ENCODE measurements around the gene PHACTR2.
"Not testable (repeated sequence)": the region's sequence is repeated elsewhere in the genome, so short reads cannot be mapped to it uniquely, and the experiment has no call there.

Gene PHACTR2

GRCh38 chr6:143766185-143766553 lies 88.4 kb downstream of the PHACTR2 start:
- DNase-seq (ENCODE audit: low spot score), result no peak

GRCh38 chr6:143767433-143767832 lies 89.7 kb downstream of the PHACTR2 start:
- no peak for DNase-seq (ENCODE audit: low spot score)

GRCh38 chr6:143772116-143773086 lies 94.6 kb downstream of the PHACTR2 start:
- DNase-seq (ENCODE audit: low spot score), result no peak

GRCh38 chr6:143773506-143774150 lies 95.9 kb downstream of the PHACTR2 start:
- DNase-seq (ENCODE audit: low spot score), result no peak

- no peak for DNase-seq (ENCODE audit: low spot score)
These were observed 96.6 kb downstream of the PHACTR2 start for GRCh38 chr6:143774347-143774746.

- no peak for DNase-seq (ENCODE audit: low spot score)
These were observed 97.6 kb downstream of the PHACTR2 start for GRCh38 chr6:143775336-143775735.

- DNase-seq (ENCODE audit: low spot score), result no peak
These were observed 101.2 kb downstream of the PHACTR2 start for GRCh38 chr6:143778926-143779325.

- no peak for DNase-seq (ENCODE audit: low spot score)
These were observed 104.7 kb downstream of the PHACTR2 start for GRCh38 chr6:143782481-143782880.

- no peak for DNase-seq (ENCODE audit: low spot score)
These were observed 105.3 kb downstream of the PHACTR2 start for GRCh38 chr6:143783077-143783476.

GRCh38 chr6:143784316-143784715 lies 106.6 kb downstream of the PHACTR2 start:
- no peak for DNase-seq (ENCODE audit: low spot score)

GRCh38 chr6:143786371-143786770 lies 108.6 kb downstream of the PHACTR2 start:
- DNase-seq (ENCODE audit: low spot score), result not testable (repeated sequence)

- no peak for DNase-seq (ENCODE audit: low spot score)
These were observed 114.9 kb downstream of the PHACTR2 start for GRCh38 chr6:143792402-143793279.

GRCh38 chr6:143793280-143793619 lies 115.5 kb downstream of the PHACTR2 start:
- no peak for DNase-seq (ENCODE audit: low spot score)

GRCh38 chr6:143796551-143796950 lies 118.8 kb downstream of the PHACTR2 start:
- not testable (repeated sequence) for DNase-seq (ENCODE audit: low spot score)

GRCh38 chr6:143798487-143798886 lies 120.7 kb downstream of the PHACTR2 start:
- not testable (repeated sequence) for DNase-seq (ENCODE audit: low spot score)

- DNase-seq (ENCODE audit: low spot score), result no peak
These were observed 125.2 kb downstream of the PHACTR2 start for GRCh38 chr6:143802833-143803565.

GRCh38 chr6:143803769-143804568 lies 126.2 kb downstream of the PHACTR2 start:
- no peak for DNase-seq (ENCODE audit: low spot score)

- no peak for DNase-seq (ENCODE audit: low spot score)
These were observed 127.1 kb downstream of the PHACTR2 start for GRCh38 chr6:143804835-143805239.

- DNase-seq (ENCODE audit: low spot score), result no peak
These were observed 128.7 kb downstream of the PHACTR2 start for GRCh38 chr6:143806282-143807102.
